H9 (cell line): Measurements from ENCODE around the gene TECTB. TPM values are rescaled to one million over a fixed set of nuclear protein-coding genes. Genes with fewer than 3 reads are reported as not detected.

Source experiments
- DNase-seq: peaks from one replicate; pipeline ENCODE4 v3.0.0-alpha.2; 2017
- H2AFZ ChIP-seq: one replicate; pipeline ENCODE4 v1.6.1; 2013; ENCODE audit warnings: mild to moderate bottlenecking, low read length, control low read depth, moderate library complexity
- H2AK5ac ChIP-seq: 2 replicates; pipeline ENCODE4 v1.6.1; 2013; ENCODE audit warnings: low read length, control low read depth, mixed read lengths; ENCODE audit not compliant: insufficient read length
- H2BK120ac ChIP-seq: one replicate; pipeline ENCODE4 v1.6.1; 2013; ENCODE audit warnings: low read depth, mild to moderate bottlenecking, low read length, control low read depth, inconsistent platforms; ENCODE audit not compliant: poor library complexity, severe bottlenecking
- H2BK12ac ChIP-seq: 2 replicates; pipeline ENCODE4 v1.6.1; 2013; ENCODE audit warnings: low read length, control low read depth, mixed read lengths, low read depth; ENCODE audit not compliant: insufficient read length
- H2BK15ac ChIP-seq: 2 replicates; pipeline ENCODE4 v1.6.1; 2013; ENCODE audit warnings: low read depth, low read length, control low read depth
- H2BK20ac ChIP-seq: one replicate; pipeline ENCODE4 v1.6.1; 2013; ENCODE audit warnings: low read depth, mild to moderate bottlenecking, low read length, control low read depth, inconsistent platforms; ENCODE audit not compliant: poor library complexity, severe bottlenecking
- H2BK5ac ChIP-seq: 2 replicates; pipeline ENCODE4 v1.6.1; 2013; ENCODE audit warnings: low read length, control low read depth, mixed read lengths; ENCODE audit not compliant: insufficient read length
- H3K14ac ChIP-seq: 2 replicates; pipeline ENCODE4 v1.6.1; 2013; ENCODE audit warnings: low read length, control low read depth; ENCODE audit not compliant: insufficient read depth
- H3K18ac ChIP-seq: 2 replicates; pipeline ENCODE4 v1.6.1; 2013; ENCODE audit warnings: low read depth, mild to moderate bottlenecking, mixed read lengths, low read length, control low read depth; ENCODE audit not compliant: insufficient read length
- H3K23ac ChIP-seq: 2 replicates; pipeline ENCODE4 v1.6.1; 2013; ENCODE audit warnings: low read length, control low read depth, mixed read lengths, low read depth; ENCODE audit not compliant: insufficient read length
- H3K23me2 ChIP-seq: 2 replicates; pipeline ENCODE4 v1.6.1; 2013; ENCODE audit warnings: low read depth, mild to moderate bottlenecking, mixed read lengths, low read length, control low read depth; ENCODE audit not compliant: insufficient read length, poor library complexity, severe bottlenecking
- H3K27ac ChIP-seq: 2 replicates; pipeline ENCODE4 v1.5.1; 2013; ENCODE audit warnings: low read length, control low read depth, mixed read lengths, low read depth; ENCODE audit not compliant: insufficient read length
- H3K27me3 ChIP-seq: 2 replicates; pipeline ENCODE4 v1.6.1; 2013; ENCODE audit warnings: low read length, control low read depth, inconsistent platforms; ENCODE audit not compliant: insufficient read depth
- H3K4ac ChIP-seq: 2 replicates; pipeline ENCODE4 v1.6.1; 2013; ENCODE audit warnings: low read depth, mild to moderate bottlenecking, control low read depth, inconsistent platforms, low read length, moderate library complexity
- H3K4me1 ChIP-seq: 2 replicates; pipeline ENCODE4 v1.6.1; 2013; ENCODE audit warnings: low read length, control low read depth, inconsistent platforms; ENCODE audit not compliant: insufficient read depth
- H3K4me2 ChIP-seq: 2 replicates; pipeline ENCODE4 v1.6.1; 2013; ENCODE audit warnings: low read length, control low read depth, mixed read lengths; ENCODE audit not compliant: insufficient read length, insufficient read depth
- H3K56ac ChIP-seq: 2 replicates; pipeline ENCODE4 v1.6.1; 2013; ENCODE audit warnings: low read depth, mild to moderate bottlenecking, mixed read lengths, low read length, control low read depth; ENCODE audit not compliant: insufficient read length
- H3K79me1 ChIP-seq: 2 replicates; pipeline ENCODE4 v1.6.1; 2013; ENCODE audit warnings: low read depth, mild to moderate bottlenecking, moderate library complexity, low read length, control low read depth, inconsistent platforms; ENCODE audit not compliant: insufficient read depth, poor library complexity, severe bottlenecking
- H3K79me2 ChIP-seq: 2 replicates; pipeline ENCODE4 v1.6.1; 2013; ENCODE audit warnings: low read length, control low read depth, inconsistent platforms; ENCODE audit not compliant: insufficient read depth
- H3K9ac ChIP-seq: 2 replicates; pipeline ENCODE4 v1.6.1; 2013; ENCODE audit warnings: low read length, control low read depth, mixed read lengths; ENCODE audit not compliant: insufficient read length; ENCODE audit errors: extremely low read depth
- H3K9me3 ChIP-seq: one replicate; pipeline ENCODE4 v1.6.1; 2013; ENCODE audit warnings: low read depth, low read length, inconsistent platforms; ENCODE audit not compliant: control insufficient read depth
- H3T11ph ChIP-seq: one replicate; pipeline ENCODE4 v1.6.1; 2013; ENCODE audit warnings: mild to moderate bottlenecking, low read length, control low read depth, inconsistent platforms
- H4K20me1 ChIP-seq: one replicate; pipeline ENCODE4 v1.6.1; 2013; ENCODE audit not compliant: control insufficient read depth, insufficient read length, insufficient read depth
- H4K5ac ChIP-seq: 2 replicates; pipeline ENCODE4 v1.6.1; 2013; ENCODE audit warnings: low read depth, mild to moderate bottlenecking, mixed read lengths, low read length, control low read depth; ENCODE audit not compliant: insufficient read length
- H4K8ac ChIP-seq: replicated peaks from 2 replicates; pipeline ENCODE4 v1.6.1; 2013; ENCODE audit warnings: low read length, control low read depth, mixed read lengths, low read depth; ENCODE audit not compliant: insufficient read length
- H4K91ac ChIP-seq: 2 replicates; pipeline ENCODE4 v1.6.1; 2013; ENCODE audit warnings: low read depth, mild to moderate bottlenecking, moderate library complexity, mixed read lengths, low read length, control low read depth; ENCODE audit not compliant: insufficient read length
- H3K27ac Mint-ChIP-seq, 3 experiments: 2 replicates in 2 of 3; 3 replicates in 1 of 3; pipeline ENCODE4 v1.8.0; 2020 to 2021; ENCODE audit warnings: mixed read lengths in 3 of 3, mild to moderate bottlenecking in 1 of 3, moderate library complexity in 1 of 3
- H3K27me3 Mint-ChIP-seq: 2 replicates; pipeline ENCODE4 v1.8.0; 2021; ENCODE audit warnings: low read depth, mild to moderate bottlenecking, moderate library complexity, mixed read lengths
- H3K36me3 Mint-ChIP-seq, 3 experiments: 2 replicates in 2 of 3; 3 replicates in 1 of 3; pipeline ENCODE4 v1.8.0; 2020 to 2021; ENCODE audit warnings: low read depth in 3 of 3, mixed read lengths in 3 of 3; ENCODE audit not compliant: insufficient read depth in 1 of 3
- H3K4me1 Mint-ChIP-seq, 2 experiments: 2 replicates each; pipeline ENCODE4 v1.8.0; 2020; ENCODE audit warnings: mixed read lengths in 2 of 2
- H3K4me3 Mint-ChIP-seq, 2 experiments: 2 replicates in 1 of 2; 3 replicates in 1 of 2; pipeline ENCODE4 v1.8.0; 2020 to 2021; ENCODE audit warnings: mild to moderate bottlenecking in 2 of 2, mixed read lengths in 2 of 2, moderate library complexity in 1 of 2
- H3K9me3 Mint-ChIP-seq, 2 experiments: 2 replicates in 1 of 2; 3 replicates in 1 of 2; pipeline ENCODE4 v1.8.0; 2020; ENCODE audit warnings: mild to moderate bottlenecking in 2 of 2, mixed read lengths in 2 of 2, moderate library complexity in 1 of 2
- WGBS: extraction: QIAGEN DNeasy Blood & Tissue Kit; methylation state at CpG from one replicate; pipeline ENCODE4 v1.1.7; 2013; ENCODE audit warnings: missing lambda C conversion rate, low lambda C conversion rate, mixed read lengths; ENCODE audit not compliant: insufficient read length; ENCODE audit errors: extremely low coverage; 5-methylcytosine and 5-hydroxymethylcytosine counted together
- total RNA-seq: library from RNA; stranded (reverse); gene quantifications from 2 replicates; pipeline ENCODE4 v1.2.1, GENCODE V29; 2021
- TF ChIP-seq, protein P1 (sequence below): fragments of 200-600 bp; sonication (generic); conservative IDR thresholded peaks from 3 replicates; pipeline ENCODE4 v1.8.0; 2021; ENCODE audit warnings: antibody characterized with exemption, mild to moderate bottlenecking

The TECTB gene
- total RNA-seq, 1 experiment from 2014 or later: not detected

DNA sequence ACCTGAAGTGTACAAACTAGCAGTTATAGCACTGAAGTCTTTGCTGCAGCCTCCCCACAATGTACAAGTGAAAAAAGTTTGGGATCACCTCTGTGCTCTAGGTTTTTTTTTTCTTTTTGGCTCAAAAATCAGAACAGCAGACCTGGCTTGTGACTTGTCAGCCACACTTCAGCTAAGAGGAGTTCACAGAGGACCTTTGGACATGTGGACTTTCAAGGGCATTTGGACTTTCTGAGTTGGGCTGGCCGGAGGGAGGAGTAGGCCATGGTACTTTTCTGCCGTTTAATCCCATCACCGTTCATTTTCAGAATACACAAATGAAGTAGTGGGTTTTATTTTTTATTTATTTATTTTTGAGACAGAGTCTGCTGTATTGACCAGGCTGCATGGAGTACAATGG lies 68.8 kb downstream of the TECTB start:
- H3K36me3 Mint-ChIP-seq: no peaks in the 10 kb centered on the region; a peak in 1 of 7 replicates
- no CpG with 5 or more reads among the region's 3 CpGs for WGBS

More for the DNA sequence above, 68.8 kb downstream of the TECTB start:
- H4K91ac ChIP-seq: no peak overlapping the region
- no peaks in the 10 kb centered on the region for H3K9me3 ChIP-seq
- peaks cover 2% of the 10 kb centered on the region; the same call in 1 of the 2 replicates for H3K27me3 Mint-ChIP-seq
- H3K4me1 ChIP-seq: no peaks in the 10 kb centered on the region; the same call in 1 of the 2 replicates
- no peak overlapping the region for H3K27ac ChIP-seq
- no peaks in the 10 kb centered on the region for H3K27me3 ChIP-seq
- no peak overlapping the region for H2BK12ac ChIP-seq
- no peak overlapping the region for H2BK120ac ChIP-seq
- H3K27ac Mint-ChIP-seq: no peak overlapping the region
- no peak overlapping the region for H4K5ac ChIP-seq
- TF ChIP-seq, protein P1, sequence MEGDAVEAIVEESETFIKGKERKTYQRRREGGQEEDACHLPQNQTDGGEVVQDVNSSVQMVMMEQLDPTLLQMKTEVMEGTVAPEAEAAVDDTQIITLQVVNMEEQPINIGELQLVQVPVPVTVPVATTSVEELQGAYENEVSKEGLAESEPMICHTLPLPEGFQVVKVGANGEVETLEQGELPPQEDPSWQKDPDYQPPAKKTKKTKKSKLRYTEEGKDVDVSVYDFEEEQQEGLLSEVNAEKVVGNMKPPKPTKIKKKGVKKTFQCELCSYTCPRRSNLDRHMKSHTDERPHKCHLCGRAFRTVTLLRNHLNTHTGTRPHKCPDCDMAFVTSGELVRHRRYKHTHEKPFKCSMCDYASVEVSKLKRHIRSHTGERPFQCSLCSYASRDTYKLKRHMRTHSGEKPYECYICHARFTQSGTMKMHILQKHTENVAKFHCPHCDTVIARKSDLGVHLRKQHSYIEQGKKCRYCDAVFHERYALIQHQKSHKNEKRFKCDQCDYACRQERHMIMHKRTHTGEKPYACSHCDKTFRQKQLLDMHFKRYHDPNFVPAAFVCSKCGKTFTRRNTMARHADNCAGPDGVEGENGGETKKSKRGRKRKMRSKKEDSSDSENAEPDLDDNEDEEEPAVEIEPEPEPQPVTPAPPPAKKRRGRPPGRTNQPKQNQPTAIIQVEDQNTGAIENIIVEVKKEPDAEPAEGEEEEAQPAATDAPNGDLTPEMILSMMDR: no peak
- no peak overlapping the region for H4K8ac ChIP-seq
- H3K9me3 Mint-ChIP-seq: no peaks in the 10 kb centered on the region; a peak in 1 of 5 replicates
- no peak overlapping the region for H2BK20ac ChIP-seq
- H2AK5ac ChIP-seq: no peak overlapping the region
- H3K79me1 ChIP-seq: no peaks in the 10 kb centered on the region
- no peak overlapping the region for H3K4me3 Mint-ChIP-seq
- no peak overlapping the region for H3K56ac ChIP-seq
- no peak overlapping the region for H3K4ac ChIP-seq
- no peak overlapping the region for H2BK5ac ChIP-seq
- H3K79me2 ChIP-seq: no peaks in the 10 kb centered on the region
- no peak overlapping the region for H3K18ac ChIP-seq
- H3K14ac ChIP-seq: no peak overlapping the region
- H3K9ac ChIP-seq: no peak overlapping the region
- no peak overlapping the region for H3K23ac ChIP-seq
- H3K23me2 ChIP-seq: no peaks in the 10 kb centered on the region
- no peak overlapping the region for H2BK15ac ChIP-seq
- no peak overlapping the region for H3T11ph ChIP-seq
- no peak for DNase-seq
- H3K4me1 Mint-ChIP-seq: peaks cover 0 to 6% of the 10 kb centered on the region in 2 experiments; a peak in 2 of 4 replicates
- H4K20me1 ChIP-seq: no peaks in the 10 kb centered on the region
- no peak overlapping the region for H2AFZ ChIP-seq
- no peak overlapping the region for H3K4me2 ChIP-seq
